ENCODE measurements around the gene BANF1. TPM values are rescaled to one million over a fixed set of nuclear protein-coding genes. Genes with fewer than 3 reads are reported as not detected.

The BANF1 gene, protein sequence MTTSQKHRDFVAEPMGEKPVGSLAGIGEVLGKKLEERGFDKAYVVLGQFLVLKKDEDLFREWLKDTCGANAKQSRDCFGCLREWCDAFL
- total RNA-seq (8.6 TPM), polyA plus RNA-seq (181 TPM)

GRCh38 chr11:66001942-66002647 is at the start of gene BANF1, which contains the start of gene EIF1AD:
Gene BANF1, plus strand, starts transcription at chr11:66002503. Its CDS starts 748 bp downstream, at chr11:66003251.
Gene EIF1AD, minus strand, starts transcription at chr11:66002157. Its CDS starts 1,768 bp downstream, at chr11:66000389.
- WGBS, result under 1% methylated on average over 55 of the region's 55 CpGs
- Histone ChIP-seq H3K27ac (ENCODE audit: low read depth) (peak within 1 kb of the TSS; percentile 63), H3K4me3 (ENCODE audit: low read depth, low read length) (peak within 1 kb of the TSS; percentile 75), H3K4me1 (ENCODE audit: insufficient read depth) (no peaks in the 10 kb centered on the region), H3K36me3 (ENCODE audit: insufficient read depth) (peaks cover 3% of the 10 kb centered on the region)
- DNase-seq (ENCODE audit: extremely low spot score), result peak; percentile 95

- H3K27ac ChIP-seq (ENCODE audit: low read depth), result no peak overlapping the region
- 89% methylated on average over 20 of the region's 20 CpGs for WGBS
- DNase-seq (ENCODE audit: extremely low spot score), result no peak
- H3K4me3 ChIP-seq (ENCODE audit: low read depth, low read length), result no peak overlapping the region
- H3K4me1 ChIP-seq (ENCODE audit: insufficient read depth), result no peaks in the 10 kb centered on the region
- H3K36me3 ChIP-seq (ENCODE audit: insufficient read depth), result no peaks in the 10 kb centered on the region
Measured at GRCh38 chr11:65953471-65953870, 48.8 kb upstream of the BANF1 start.

GRCh38 chr11:65954771-65955170 is 47.5 kb upstream of the BANF1 start:
- no peaks in the 10 kb centered on the region for H3K36me3 ChIP-seq (ENCODE audit: insufficient read depth)
- no peak overlapping the region for H3K4me3 ChIP-seq (ENCODE audit: low read depth, low read length)
- no peak overlapping the region for H3K27ac ChIP-seq (ENCODE audit: low read depth)
- WGBS, result 69% methylated on average over 8 of the region's 8 CpGs
- peak; percentile 17 for DNase-seq (ENCODE audit: extremely low spot score)
- no peaks in the 10 kb centered on the region for H3K4me1 ChIP-seq (ENCODE audit: insufficient read depth)

DNA sequence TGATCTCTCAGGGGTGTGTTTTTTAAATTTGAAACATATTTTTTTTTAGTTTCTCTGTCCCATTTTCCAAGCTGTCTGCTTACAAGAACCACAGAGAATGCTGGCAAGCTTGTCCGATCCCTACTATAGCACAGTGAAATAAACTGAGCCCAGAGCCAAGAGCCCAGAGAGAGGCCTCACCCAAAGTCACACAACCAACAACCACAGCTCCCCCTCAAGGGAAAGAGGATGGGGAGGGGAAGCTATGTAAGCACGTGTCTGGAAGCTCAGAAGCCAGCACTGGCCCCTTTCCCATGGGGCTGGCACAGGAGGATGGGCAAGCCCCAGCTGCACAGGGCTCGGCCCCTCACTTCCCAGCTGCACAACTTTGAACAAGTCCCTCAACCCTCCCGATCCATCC is 44.0 kb upstream of the BANF1 start:
- WGBS, result 46% methylated on average over 4 of the region's 4 CpGs
- no peak overlapping the region for H3K4me3 ChIP-seq (ENCODE audit: low read depth, low read length)
- no peak overlapping the region for H3K27ac ChIP-seq (ENCODE audit: low read depth)
- DNase-seq (ENCODE audit: extremely low spot score), result no peak
- H3K36me3 ChIP-seq (ENCODE audit: insufficient read depth), result no peaks in the 10 kb centered on the region
- H3K4me1 ChIP-seq (ENCODE audit: insufficient read depth), result peaks cover 2% of the 10 kb centered on the region

DNA sequence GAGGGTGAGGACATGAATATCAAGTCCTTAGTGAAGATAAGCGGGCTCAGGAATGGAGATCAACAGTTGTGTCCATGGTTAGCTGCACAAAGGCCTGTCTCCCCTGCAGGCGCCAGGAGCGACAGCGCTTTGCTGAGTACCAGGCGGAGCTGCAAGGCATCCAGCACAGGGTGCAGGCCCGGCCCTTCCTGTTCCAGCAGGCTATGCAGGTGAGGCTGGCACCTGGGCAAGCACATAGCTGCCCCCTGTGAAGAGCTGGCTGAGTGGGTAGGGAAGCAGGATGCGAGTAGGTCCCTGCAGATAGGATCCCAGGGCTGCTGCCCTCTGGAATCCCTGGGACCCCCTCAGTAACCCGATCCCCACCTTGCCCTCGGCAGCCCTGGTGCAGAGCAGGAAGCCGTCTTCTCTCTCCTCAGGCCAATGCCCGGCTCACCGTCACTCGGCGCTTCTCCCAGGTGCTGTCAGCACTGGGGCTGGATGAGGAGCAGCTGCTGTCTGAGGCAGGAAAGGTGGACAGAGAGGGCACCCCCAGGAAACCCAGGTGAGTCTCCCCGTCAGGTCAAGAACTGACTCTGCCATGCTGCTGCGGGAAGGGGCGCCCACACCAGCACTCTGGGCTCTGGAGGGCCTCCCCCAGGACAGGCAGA is 43.4 kb upstream of the BANF1 start:
- Histone ChIP-seq H3K4me3 (ENCODE audit: low read depth, low read length) (no peak overlapping the region), H3K4me1 (ENCODE audit: insufficient read depth) (peaks cover 2% of the 10 kb centered on the region), H3K36me3 (ENCODE audit: insufficient read depth) (no peaks in the 10 kb centered on the region), H3K27ac (ENCODE audit: low read depth) (no peak overlapping the region)
- no peak for DNase-seq (ENCODE audit: extremely low spot score)
- 62% methylated on average over 17 of the region's 17 CpGs for WGBS

GRCh38 chr11:65960824-65961266 is 41.5 kb upstream of the BANF1 start:
- WGBS, result 50% methylated on average over 16 of the region's 16 CpGs
- Histone ChIP-seq H3K4me3 (ENCODE audit: low read depth, low read length) (peak overlapping the region; percentile 97), H3K4me1 (ENCODE audit: insufficient read depth) (peaks cover 2% of the 10 kb centered on the region), H3K36me3 (ENCODE audit: insufficient read depth) (peaks cover 5% of the 10 kb centered on the region), H3K27ac (ENCODE audit: low read depth) (peak overlapping the region; percentile 86)
- DNase-seq (ENCODE audit: extremely low spot score), result no peak

DNA sequence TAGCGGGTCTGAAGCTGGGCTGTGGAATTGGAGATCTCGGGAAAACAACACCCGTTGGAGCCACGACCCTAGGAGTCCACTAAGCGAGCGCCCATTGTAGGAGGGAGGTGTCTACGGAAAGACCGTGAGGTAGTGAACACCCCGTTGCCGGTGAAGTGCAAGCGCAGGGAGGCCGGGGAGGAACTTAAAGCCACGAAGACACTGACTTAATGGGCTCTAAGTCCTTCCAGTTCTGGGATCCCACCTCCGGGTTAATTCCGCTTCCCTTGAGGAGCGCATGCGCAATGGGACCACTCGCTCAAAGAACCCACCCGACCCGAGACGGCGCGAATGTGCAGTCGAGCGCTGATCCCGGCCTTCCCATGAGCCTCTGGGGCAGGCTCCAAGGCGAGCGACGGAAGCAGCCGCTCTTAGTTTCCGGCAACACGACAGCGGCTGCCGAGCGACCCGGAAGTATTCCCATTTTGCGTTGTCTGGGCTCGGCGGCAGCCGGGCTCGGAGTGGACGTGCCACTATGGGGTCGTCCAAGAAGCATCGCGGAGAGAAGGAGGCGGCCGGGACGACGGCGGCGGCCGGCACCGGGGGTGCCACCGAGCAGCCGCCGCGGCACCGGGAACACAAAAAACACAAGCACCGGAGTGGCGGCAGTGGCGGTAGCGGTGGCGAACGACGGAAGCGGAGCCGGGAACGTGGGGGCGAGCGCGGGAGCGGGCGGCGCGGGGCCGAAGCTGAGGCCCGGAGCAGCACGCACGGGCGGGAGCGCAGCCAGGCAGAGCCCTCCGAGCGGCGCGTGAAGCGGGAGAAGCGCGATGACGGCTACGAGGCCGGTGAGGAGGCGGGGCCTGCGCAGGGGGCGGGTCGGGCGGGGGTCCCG is 40.8 kb upstream of the BANF1 start, which contains the start of gene SART1:
Gene SART1, plus strand, starts transcription at position 468 of the 874 bp plus-strand sequence. Its CDS starts 47 bp downstream, at position 515.
- Histone ChIP-seq H3K27ac (ENCODE audit: low read depth) (peak within 1 kb of the TSS; percentile 86), H3K4me1 (ENCODE audit: insufficient read depth) (peaks cover 2% of the 10 kb centered on the region), H3K36me3 (ENCODE audit: insufficient read depth) (peaks cover 7% of the 10 kb centered on the region), H3K4me3 (ENCODE audit: low read depth, low read length) (peak within 1 kb of the TSS; percentile 97)
- WGBS, result under 1% methylated on average over 97 of the region's 97 CpGs
- peak; percentile 98 for DNase-seq (ENCODE audit: extremely low spot score)

DNA sequence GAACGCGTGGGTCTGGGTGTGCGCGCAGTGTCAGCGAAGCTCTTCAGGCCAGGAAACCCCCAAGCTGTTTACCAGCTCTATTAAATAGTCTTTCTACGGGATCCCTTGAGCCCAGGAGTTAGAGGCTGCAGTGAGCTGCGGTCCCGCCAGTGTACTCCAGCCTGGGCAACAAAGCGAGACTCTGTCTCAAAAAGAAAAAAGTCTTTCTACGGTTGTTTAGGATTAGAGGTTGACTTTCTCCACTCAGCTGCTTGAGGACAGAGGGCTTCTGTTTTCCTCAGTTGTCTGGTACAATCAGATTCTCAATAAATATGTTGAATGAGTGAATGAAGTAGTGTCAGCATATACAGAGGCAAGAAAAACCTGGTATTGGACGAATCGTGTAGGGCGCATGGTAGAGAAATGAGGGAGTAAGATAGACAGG is 40.1 kb upstream of the BANF1 start:
- Histone ChIP-seq H3K4me1 (ENCODE audit: insufficient read depth) (peaks cover 2% of the 10 kb centered on the region), H3K4me3 (ENCODE audit: low read depth, low read length) (peak overlapping the region; percentile 97), H3K27ac (ENCODE audit: low read depth) (no peak overlapping the region), H3K36me3 (ENCODE audit: insufficient read depth) (peaks cover 7% of the 10 kb centered on the region)
- 4% methylated on average over 13 of the region's 13 CpGs for WGBS
- DNase-seq (ENCODE audit: extremely low spot score), result no peak

DNA sequence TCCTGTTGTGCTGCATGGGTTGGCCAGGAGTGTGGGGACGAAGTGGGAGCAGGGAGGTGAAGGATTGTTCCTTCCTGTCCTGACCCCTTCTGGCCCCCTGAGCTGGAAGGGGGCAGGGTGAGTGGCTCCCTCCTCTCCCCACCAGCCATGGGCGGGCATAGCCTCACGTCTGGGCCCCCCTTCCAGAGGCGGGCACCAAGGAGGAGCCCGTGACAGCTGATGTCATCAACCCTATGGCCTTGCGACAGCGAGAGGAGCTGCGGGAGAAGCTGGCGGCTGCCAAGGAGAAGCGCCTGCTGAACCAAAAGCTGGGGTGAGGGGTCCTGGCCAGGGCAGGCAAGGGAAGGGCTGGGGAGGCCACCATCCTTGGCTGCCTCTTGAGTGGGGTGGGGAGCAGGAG is 37.4 kb upstream of the BANF1 start:
- Histone ChIP-seq H3K36me3 (ENCODE audit: insufficient read depth) (peaks cover 9% of the 10 kb centered on the region), H3K27ac (ENCODE audit: low read depth) (no peak overlapping the region), H3K4me1 (ENCODE audit: insufficient read depth) (peaks cover 2% of the 10 kb centered on the region), H3K4me3 (ENCODE audit: low read depth, low read length) (no peak overlapping the region)
- DNase-seq (ENCODE audit: extremely low spot score), result no peak
- WGBS, result 75% methylated on average over 10 of the region's 10 CpGs

- Histone ChIP-seq H3K36me3 (ENCODE audit: insufficient read depth) (peaks cover 9% of the 10 kb centered on the region), H3K4me3 (ENCODE audit: low read depth, low read length) (no peak overlapping the region), H3K4me1 (ENCODE audit: insufficient read depth) (peaks cover 2% of the 10 kb centered on the region), H3K27ac (ENCODE audit: low read depth) (no peak overlapping the region)
- 93% methylated on average over 36 of the region's 36 CpGs for WGBS
- no peak for DNase-seq (ENCODE audit: extremely low spot score)
Measured at GRCh38 chr11:65965986-65966762, 36.1 kb upstream of the BANF1 start.

GRCh38 chr11:65967329-65967934 is 34.9 kb upstream of the BANF1 start:
- Histone ChIP-seq H3K4me3 (ENCODE audit: low read depth, low read length) (no peak overlapping the region), H3K4me1 (ENCODE audit: insufficient read depth) (peaks cover 2% of the 10 kb centered on the region), H3K27ac (ENCODE audit: low read depth) (no peak overlapping the region), H3K36me3 (ENCODE audit: insufficient read depth) (peaks cover 9% of the 10 kb centered on the region)
- WGBS, result 92% methylated on average over 30 of the region's 30 CpGs
- no peak for DNase-seq (ENCODE audit: extremely low spot score)
